HG02981 (cell line): ENCODE data around the gene SMARCD2.
"Not testable (repeated sequence)": the region's sequence is repeated elsewhere in the genome, so short reads cannot be mapped to it uniquely, and the experiment has no call there.

Source experiments
- ATAC-seq: cut with Tn5 transposase; IDR thresholded peaks from one replicate; pipeline ENCODE4 v1.9.1; 2021; ENCODE audit warnings: mild to moderate bottlenecking, moderate library complexity; ENCODE audit not compliant: unreplicated experiment

SMARCD2 gene

DNA sequence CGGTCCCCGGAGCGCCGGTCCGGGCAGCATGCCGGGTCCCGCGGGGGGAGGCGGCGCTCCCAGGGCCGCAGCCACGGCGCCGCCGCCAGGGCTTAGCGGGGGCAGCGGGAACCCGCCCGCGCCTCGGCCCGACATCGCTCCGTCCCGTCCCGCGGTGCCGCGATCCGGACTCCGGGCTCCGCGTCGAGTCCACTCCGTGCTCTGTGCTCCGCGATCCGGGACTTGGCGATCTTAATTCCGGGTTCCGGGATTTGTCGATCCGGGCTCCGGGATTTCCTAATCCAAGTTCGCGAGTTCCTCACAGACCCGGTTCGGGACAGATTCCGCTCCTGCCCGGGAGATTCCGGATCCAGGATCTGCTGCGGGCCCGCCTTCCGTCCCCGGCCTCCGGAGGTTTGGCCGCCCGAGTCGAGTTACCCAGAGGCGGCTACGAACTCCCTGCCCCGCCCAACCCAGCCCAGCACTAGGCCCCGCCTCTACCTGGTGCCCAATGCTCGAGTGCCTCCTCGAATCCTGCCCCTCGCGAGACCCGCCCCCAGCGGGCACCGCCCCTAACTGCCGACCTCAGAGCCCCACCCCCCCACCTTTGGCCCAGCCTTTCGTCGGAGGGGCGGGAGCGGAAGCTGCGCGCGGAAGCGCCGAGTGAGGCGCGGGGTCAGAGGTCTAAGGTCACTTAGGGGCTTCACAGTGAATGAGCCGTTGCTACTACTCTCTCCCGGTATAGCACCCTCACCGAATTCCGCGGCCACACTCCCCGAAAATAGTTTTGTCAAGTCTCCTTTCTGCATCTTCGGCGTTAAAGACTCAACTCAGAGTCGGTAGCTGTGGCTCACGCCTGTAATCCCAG lies at the start of gene SMARCD2:
Gene SMARCD2, minus strand, starts transcription at position 146 of the 847 bp plus-strand sequence. Its CDS starts 11 bp downstream, at position 135.
- peak; percentile 75 for ATAC-seq

DNA sequence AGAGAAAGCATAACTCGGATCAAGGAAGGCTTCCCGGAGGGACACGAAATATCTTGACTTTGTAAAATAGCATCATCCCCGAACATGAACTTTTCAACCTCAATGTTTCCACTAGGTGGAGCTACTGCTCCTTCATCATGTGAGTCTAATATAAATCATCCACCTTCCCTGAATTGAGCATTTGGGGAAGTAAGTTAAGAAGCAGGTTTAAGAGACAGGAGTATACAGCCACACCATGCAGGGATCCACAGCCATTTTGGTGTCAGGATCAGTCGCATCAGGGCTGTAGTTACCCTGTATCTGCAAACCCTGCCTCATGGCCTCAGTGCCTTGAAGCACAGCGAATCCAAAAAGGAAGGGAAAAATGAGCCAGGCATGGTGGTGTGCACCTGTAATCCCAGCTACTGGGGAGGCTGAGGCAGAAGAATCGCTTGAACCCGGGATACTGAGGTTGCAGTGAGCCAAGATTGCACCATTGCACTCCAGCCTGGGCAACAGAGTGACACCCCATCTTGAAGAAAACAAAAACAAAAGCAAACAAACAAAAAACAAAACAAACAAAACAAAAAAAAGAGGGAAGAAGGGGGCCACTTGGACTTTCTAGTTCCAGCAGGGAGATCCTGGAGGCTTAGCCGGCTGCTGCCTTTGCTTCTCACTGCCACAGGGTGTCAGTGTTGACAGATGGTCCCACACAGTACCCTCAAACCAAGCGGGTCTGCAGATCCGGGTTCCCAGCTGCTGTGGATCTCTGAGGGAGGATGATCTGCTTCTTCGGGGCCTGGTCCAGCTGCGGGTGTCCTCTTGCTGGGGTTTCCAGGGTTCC lies 46.8 kb upstream of the SMARCD2 start:
- not testable (repeated sequence) for ATAC-seq

DNA sequence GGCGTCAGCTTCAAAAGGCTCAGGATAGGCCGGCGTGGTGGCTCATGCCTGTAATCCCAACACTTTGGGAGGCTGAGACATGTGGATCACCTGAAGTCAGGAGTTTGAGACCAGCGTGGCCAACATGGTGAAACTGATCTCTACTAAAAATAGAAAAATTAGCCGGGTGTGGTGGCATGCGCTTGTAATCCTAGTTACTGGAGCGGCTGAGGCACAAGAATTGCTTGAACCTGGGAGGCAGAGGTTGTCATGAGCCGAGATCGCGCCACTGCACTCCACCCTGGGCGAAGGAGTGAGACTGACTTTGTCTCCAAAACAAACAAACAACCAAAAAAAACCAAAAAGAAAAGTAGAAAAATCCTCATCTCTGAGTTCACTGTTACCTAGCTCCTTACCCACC lies 42.6 kb upstream of the SMARCD2 start:
- ATAC-seq, result not testable (repeated sequence)

DNA sequence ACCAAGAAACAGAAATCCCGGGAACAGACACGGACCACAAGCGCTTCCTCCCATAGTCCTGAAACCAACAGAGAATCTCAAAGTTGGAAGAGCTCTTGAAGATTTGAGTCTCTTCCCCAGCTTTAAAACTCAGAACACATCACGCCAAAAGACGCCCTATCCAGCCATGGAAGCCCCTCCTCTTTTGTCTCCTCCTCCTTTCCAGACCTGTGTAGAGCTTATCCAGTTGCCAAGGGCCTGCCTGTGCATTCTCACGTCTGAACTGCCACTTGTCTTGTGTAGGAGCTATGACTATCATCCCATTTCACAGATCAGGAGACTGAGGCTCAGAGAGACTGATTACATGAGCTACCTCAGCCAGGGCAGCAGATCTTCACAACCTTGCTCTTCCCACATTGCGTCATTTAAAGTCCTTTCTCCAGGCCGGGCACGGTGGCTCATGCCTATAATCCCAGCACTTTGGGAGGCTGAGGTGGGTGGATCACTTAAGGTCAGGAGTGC lies 40.2 kb upstream of the SMARCD2 start:
- ATAC-seq, result not testable (repeated sequence)

DNA sequence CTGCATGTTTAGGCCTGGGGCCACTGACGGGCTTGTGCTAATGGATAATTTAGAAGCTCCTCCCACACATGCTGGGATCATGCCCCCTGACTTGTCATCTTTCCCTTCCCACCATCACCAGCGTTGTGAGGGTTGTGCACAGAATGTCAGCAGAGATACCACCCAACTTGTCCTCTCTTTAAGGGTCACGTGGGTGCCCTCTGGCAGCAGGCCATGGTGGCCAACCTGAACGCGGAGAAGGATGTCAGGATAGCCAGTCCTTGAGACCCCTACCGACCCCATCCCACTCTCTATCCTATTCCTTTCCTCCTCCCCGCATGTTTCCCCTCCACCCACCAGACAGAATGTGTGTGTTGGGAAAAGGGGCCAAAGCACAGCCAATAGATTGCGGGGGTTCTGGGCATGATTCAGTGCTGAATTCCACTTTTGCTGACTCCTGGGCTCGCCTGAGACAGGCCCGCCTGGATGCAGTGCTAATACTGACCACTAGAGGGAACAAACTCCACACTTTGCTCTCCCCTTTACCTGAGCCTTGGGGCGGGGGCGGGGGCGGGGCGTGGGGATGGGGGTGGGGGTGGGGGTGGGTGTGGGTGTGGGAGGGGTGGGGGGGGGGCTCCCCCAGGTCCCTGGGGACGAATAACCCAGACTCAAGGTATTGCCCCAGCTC lies 39.6 kb upstream of the SMARCD2 start, which contains the start of gene GH2:
Gene GH2, minus strand, starts transcription at position 10 of the 667 bp plus-strand sequence. CDS start 143 bp downstream, outside the sequence.
- no peak for ATAC-seq

DNA sequence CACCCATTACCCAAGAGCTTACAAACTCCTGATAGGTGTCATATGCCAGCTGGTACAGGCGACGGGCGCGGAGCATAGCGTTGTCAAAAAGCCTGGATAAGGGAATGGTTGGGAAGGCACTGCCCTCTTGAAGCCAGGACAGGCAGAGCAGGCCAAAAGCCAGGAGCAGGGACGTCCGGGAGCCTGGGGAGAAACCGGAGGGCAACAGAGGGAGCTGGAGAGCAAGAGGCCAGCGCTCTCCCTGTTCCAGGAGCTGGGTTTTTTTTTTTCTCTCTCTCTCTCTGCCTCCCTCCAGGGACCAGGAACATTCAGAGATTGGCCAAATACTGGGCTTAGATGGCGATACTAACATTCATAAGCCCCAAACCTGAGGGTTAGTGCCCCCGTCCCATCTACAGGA lies 38.9 kb upstream of the SMARCD2 start:
- ATAC-seq, result not testable (repeated sequence)

DNA sequence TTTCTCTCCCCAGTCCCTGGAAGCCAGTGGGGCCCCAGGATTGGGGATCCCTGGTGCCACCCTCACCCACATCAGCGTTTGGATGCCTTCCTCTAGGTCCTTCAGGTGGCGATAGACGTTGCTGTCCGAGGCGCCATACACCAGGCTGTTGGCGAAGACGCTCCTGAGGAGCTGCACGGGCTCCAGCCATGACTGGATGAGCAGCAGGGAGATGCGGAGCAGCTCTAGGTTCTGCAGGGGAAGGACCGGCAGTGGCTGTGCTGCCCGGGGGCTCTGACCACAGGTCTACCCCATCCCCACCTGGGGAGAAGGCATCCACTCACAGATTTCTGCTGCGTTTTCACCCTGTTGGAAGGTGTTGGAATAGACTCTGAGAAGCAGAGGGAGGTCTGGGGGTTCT lies 38.2 kb upstream of the SMARCD2 start:
- ATAC-seq, result no peak

DNA sequence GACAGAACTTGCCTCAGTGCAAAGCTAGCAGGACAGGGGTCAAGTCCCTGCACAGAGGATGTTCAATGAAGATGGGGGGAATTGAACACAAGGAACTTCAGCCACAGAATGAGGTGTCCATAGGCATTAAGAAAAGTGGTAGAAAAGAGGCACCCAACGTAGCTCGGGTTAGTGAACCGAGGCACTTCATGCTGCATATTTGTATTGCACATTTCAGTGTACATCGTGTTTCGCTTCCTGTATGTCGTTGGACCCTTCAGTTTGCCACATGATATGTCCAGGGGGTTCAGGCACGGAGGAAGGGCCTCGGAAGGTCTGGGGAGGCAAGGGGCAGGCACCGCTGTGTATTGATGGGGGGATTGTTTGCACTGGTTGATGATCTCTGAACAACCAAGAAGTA lies 35.9 kb upstream of the SMARCD2 start:
- ATAC-seq, result not testable (repeated sequence)

DNA sequence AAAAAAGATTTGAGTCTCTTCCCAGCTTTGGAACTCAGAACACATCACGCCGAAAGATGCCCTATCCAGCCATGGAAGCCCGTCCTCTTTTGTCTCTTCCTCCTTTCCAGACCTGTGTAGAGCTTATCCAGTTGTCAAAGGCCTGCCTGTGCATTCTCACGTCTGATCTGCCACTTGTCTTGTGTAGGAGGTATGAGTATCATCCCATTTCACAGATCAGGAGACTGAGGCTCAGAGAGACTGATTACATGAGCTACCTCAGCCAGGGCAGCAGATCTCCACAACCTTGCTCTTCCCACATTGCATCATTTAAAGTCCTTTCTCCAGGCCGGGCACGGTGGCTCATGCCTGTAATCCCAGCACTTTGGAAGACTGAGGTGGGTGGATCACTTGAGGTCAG lies 32.2 kb upstream of the SMARCD2 start:
- not testable (repeated sequence) for ATAC-seq

DNA sequence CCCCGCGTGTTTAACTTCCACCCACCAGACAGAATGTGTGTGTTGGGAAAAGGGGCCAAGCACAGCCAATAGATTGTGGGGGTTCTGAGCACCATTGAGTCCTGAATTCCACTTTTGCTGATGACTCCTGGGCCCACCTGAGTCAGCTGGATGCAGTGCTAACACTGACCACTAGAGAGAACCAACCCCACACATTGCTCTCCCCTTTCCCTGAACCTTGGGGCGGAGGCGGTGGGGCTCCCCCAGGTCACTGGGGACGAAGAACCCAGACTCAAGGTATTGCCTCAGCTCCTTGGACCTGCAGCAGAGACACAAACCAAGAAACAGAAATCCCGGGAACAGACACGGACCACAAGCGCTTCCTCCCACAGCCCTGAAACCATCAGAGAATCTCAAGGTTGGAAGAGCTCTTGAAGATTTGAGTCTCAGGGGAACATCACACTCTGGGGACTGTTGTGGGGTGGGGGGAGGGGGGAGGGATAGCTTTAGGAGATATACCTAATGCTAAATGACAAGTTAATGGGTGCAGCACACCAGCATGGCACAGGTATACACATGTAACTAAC lies 31.7 kb upstream of the SMARCD2 start:
- not testable (repeated sequence) for ATAC-seq

DNA sequence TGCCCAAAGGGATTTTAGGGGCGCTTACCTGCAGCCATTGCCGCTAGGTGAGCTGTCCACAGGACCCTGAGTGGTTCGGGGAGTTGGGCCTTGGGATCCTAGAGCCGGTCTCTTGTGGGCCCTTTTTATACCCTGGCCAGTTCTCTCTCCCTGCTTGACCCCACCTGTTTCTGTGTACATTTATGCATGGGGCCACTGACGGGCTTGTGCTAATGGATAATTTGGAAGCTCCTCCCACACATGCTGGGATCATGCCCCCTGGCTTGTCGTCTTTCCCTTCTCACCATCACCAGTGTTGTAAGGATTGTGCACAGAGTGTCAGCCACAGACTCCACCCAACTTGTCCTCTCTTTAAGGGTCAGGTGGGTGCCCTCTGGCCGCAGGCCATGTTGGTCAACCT lies 31.1 kb upstream of the SMARCD2 start, which contains the start of gene CSH2:
Gene CSH2, minus strand, starts transcription at position 101 of the 400 bp plus-strand sequence. Its CDS starts 63 bp downstream, at position 38.
- not testable (repeated sequence) for ATAC-seq

DNA sequence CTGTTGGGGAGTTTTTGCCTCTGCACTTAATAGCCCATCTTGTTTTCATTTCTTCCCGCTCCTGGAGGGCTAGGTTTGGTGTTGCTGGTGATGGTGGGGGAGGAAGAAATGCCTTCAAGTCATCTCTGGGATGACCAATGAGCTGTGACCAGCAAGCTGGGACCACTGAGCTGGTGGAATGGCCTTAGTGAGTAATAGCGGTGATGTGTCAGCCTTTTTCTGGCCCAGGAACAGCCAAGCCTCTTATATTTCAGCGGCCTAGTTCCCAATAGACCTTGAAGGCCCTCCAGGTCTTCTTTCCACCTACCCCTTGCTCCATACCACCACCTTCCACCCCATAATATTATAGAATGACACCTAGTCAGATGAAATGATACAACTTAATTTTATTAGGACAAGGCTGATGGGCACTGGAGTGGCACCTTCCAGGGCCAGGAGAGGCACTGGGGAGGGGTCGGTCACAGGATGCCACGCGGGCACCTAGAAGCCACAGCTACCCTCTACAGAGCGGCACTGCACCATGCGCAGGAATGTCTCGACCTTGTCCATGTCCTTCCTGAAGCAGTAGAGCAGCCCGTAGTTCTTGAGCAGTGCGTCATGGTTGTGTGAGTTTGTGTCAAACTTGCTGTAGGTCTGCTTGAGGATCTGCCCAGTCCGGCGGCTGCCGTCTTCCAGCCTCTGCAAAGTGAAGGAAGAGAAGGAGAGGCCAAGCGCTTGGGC lies 29.3 kb upstream of the SMARCD2 start:
- not testable (repeated sequence) for ATAC-seq

DNA sequence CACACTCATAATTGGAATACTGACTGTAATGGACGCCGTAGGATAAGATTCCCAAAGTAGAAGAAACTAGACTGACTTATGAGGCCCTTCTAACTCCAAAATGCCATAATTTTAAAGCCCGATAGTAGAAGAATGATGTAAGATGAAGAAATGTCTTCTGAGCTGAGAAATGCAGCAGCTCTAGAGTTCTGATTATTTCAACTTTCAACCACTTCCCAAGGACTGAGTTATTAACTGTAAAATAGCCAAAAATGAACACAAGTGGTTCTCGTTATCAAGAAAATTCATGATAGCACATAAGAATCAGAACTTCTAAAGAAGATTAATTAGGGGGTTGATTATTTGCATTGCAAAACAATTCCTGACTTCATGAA lies 27.8 kb upstream of the SMARCD2 start:
- not testable (repeated sequence) for ATAC-seq

DNA sequence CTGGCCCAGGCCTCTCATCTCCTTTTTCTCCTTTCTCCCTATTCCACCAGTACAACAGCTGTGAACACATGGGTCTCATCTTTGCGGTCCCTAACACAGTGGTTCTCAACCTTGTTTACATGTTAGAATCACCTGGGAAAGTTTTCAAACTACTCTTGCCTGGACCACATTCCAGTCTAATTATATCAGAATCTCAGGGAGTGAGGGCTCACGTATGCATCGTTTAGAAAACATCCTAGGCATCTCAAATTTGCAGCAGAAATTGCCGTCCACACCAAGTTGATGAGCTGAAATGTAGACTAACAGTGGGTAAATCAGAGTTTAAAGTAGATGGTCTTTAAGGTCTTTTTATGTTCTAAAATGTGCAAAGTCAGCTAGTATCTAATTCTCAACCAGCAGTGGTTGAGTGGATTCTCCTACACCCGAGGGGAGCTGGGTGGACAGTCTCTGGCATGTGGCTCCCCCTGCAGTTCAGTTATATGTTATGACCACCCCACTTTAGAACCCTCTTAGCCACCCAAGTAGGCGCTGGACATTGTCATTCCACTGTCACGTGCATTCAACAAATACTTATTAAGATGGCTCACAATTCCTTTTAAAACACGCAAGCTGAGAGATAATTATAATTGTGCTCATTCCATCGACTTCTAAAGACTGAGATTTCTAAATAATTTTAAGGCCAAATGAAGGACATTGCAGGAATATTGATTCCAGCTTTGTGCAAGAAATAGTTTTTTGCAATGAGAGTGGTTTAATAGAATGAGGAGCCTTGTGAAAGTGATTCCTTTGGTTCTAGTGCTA lies 27.2 kb upstream of the SMARCD2 start:
- ATAC-seq, result not testable (repeated sequence)

DNA sequence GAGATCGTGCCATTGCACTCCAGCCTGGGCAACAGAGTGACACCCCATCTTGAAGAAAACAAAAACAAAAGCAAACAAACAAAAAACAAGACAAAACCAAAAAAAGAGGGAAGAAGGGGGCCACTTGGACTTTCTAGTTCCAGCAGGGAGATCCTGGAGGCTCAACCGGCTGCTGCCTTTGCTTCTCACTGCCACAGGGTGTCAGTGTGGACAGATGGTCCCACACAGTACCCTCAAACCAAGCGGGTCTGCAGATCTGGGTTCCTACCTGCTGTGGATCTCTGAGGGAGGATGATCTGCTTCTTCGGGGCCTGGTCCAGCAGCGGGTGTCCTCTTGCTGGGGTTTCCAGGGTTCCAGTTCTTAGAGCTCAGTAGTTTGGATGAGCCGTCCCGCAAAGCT lies 24.1 kb upstream of the SMARCD2 start:
- ATAC-seq, result not testable (repeated sequence)

DNA sequence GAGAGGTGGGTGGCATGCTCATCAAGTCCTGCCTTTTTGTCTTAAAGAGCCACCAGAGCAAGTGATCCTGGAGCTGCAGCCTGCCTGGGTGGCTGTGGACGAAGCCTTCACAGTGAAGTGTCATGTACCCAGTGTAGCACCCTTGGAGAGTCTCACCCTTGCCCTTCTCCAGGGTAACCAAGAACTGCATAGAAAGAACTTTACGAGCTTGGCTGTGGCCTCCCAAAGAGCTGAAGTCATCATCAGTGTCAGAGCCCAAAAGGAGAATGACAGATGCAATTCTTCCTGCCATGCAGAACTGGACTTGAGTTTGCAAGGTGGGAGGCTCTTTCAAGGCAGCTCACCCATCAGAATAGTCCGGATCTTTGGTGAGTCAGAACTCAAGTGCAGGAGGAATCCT lies 16.8 kb upstream of the SMARCD2 start:
- no peak for ATAC-seq

DNA sequence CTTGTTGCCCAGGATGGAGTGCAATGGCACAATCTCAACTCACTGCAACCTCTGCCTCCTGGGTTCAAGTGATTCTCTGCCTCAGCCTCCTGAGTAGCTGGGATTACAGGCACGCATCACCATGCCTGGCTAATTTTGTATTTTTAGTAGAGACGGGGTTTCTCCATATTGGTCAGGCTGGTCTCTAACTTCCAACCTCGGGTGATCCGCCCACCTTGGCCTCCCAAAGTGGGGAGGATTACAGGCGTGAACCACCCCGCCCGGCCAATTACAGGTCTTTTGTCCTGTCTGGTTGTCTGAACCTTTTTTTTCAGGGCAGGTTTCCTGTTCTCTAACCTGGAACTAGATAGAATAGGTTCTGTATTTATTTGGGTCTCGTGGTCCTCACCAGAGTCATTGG lies 13.9 kb upstream of the SMARCD2 start:
- ATAC-seq, result not testable (repeated sequence)

DNA sequence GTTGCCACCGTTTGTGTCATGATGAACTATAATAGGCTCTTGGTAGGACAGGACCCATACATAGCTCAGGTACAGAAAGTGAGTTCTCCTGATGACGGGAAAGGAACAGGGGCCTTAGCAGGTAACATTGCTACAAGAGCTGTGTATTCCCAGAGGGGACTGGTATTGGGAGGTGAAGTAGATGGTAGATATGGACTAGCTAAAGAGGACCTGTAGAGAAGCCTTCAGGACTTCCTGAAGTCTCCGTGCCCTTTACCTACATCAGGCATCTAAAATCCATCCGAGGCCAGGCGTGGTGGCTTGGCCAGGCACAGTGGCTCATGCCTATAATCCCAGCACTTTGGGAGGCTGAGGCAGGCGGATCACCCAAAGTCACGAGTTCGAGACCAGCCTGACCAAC lies 12.7 kb upstream of the SMARCD2 start:
- no peak for ATAC-seq

DNA sequence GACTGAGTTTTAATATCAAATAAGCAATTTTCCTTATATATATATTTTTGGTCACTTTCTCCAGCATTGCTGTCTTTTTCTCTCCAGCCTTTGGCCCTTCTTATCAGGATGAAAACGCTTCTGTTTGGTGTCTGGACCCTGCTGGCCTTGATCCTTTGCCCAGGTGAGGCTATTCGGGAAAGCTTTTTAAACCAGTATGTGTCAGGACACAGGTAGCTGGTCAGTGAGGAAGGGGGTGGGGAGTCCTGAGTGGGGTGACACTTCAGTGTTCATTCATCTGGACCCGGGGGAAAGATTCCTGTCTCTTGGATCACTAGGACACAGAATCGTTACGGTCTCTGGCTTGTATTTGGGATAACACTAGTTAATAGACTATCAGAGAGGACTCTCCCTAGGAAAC lies 12.2 kb upstream of the SMARCD2 start:
- no peak for ATAC-seq
